GM12801 (cell line): ENCODE results near the gene FAM107A.

ENCODE experiments used
- TF ChIP-seq, protein P1 (sequence below): IDR thresholded peaks from one replicate; pipeline ENCODE4 v1.5.1; 2011; ENCODE audit warnings: control low read depth; ENCODE audit not compliant: insufficient read length; ENCODE audit errors: extremely low read depth

FAM107A gene

DNA sequence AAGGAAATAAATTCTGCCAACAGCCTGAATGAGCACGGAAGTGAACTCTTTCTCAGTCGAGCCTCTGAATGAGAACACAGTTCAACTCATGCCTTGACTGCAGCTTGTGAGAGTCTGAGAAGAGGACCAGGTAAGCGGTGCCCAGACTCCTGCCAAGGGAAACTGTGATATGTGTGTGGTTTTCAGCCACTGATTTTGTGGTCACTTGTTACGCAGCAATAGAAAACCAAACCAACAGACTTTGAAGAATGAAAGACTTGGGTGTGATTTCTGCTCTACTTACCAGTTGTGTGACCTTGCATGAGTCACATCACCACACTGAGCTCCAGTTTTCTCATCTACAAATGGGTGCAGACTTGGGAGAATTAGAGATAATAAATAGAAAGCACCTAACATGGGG is 30.6 kb upstream of the FAM107A start:
- TF ChIP-seq, protein P1, sequence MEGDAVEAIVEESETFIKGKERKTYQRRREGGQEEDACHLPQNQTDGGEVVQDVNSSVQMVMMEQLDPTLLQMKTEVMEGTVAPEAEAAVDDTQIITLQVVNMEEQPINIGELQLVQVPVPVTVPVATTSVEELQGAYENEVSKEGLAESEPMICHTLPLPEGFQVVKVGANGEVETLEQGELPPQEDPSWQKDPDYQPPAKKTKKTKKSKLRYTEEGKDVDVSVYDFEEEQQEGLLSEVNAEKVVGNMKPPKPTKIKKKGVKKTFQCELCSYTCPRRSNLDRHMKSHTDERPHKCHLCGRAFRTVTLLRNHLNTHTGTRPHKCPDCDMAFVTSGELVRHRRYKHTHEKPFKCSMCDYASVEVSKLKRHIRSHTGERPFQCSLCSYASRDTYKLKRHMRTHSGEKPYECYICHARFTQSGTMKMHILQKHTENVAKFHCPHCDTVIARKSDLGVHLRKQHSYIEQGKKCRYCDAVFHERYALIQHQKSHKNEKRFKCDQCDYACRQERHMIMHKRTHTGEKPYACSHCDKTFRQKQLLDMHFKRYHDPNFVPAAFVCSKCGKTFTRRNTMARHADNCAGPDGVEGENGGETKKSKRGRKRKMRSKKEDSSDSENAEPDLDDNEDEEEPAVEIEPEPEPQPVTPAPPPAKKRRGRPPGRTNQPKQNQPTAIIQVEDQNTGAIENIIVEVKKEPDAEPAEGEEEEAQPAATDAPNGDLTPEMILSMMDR, result no peak

DNA sequence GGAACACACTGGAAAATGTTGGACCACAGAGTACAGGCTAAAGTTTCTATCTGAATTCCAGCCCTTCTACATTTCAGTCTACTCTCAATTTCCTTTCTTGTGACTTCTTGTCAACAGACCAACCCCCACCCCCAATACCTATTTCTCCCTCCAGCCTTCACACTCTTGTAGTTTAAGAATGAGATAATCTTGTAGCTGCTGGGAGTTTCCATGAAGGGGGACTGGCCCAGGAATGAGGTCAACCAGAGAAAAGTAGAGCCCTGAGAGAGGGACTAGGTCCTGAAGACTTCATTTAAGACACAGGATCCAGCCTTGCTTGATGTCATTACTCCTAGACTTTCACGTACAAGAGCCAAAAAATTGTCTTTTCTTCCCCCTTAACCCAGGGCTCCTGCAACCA is 29.5 kb upstream of the FAM107A start:
- TF ChIP-seq, protein P1, result no peak

DNA sequence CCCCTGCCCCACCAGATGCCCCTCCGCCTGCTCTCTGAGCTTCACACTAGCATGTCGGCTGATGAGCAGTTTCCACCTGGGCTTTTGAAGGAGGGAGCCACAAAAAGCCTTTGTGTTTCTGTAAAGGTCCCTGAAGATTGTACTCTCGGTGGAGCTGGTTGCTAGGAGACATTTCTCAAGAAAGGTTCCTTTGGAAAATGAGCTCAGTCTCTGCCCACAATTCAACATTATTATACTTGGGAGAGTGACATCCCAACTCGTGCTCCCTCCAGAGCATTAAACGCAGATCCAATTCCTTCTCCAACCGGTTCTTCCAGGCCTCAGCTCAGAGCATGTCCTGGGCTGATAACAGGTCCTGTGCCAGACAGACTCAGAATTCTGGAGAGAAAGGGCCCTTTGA is 26.8 kb upstream of the FAM107A start:
- TF ChIP-seq, protein P1, result no peak

DNA sequence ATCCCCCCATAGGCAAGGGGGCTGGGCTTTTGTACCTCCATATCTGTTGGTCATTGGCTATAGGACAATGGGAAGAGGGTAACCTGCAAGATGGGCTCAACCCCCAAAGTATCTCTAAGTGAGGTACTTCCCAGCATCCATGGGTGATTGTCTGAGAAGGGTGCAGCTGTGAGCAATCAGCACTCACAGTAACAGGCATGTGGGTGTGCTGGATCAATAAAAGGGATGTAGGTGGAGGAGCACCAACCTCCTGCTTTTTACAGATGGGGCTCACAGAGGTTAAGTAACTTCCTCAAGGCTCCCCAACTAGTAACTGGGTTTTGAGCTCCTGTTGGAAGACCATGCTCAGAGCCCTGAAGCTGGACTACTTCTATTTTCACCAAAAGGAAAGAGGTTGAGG is 26.4 kb upstream of the FAM107A start:
- TF ChIP-seq, protein P1, result no peak

DNA sequence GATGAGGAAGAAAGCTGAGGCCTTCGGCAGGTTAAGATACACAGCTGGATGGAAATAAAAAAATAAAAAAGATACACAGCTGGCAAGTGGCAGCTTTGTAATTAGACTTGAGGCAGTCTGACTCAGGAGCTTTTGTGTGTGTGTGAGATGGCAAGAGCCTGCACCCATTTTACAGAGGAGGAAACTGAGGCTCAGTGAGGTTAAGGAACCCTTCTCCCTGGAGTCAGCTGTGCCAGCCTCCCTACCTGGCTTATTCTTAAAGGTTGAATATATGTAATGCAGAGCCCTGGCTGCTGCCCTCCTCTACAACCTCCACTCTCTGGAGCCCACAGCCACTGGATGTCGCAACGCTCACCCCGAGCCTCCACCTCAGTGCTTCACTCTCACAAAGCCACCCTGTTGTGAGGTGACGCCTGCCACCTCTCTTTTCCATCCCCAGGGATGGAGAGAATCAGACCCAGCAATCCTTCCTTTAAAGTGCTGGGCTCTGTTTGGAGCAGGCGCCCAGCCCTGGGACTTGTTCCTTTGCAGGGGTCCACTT is 20.6 kb upstream of the FAM107A start:
- TF ChIP-seq, protein P1, result no peak

DNA sequence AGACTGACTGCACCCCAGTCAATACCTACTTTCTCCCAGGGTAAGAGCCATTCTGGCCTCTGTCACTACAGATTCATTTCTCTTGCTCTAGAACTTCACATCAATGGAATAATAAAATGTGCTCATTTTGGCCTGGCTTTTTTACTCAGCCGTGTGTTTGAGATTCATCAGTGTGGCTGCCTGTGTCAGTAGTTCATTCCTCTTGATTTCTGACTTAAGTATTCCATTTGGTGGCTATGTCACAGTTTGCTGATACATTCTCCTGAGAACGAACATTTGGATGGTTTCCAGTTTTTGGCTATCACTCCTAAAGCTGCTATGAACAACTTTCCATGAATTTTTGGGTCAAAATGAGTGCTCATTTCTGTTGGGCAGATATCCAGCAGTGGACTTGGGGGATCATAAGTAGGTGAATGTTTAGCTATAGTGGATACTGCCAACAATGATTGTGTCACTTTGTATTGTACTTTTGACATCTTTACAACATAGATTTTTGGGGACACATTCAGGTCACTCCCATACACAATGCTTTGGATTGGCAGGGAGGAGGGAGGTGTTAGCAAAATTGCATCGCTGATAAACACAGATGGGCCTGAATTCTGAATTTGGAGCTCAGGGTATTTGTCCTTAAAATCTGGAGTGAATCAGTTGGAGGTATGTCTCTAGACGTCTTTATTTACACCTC is 19.8 kb upstream of the FAM107A start:
- TF ChIP-seq, protein P1, result no peak

DNA sequence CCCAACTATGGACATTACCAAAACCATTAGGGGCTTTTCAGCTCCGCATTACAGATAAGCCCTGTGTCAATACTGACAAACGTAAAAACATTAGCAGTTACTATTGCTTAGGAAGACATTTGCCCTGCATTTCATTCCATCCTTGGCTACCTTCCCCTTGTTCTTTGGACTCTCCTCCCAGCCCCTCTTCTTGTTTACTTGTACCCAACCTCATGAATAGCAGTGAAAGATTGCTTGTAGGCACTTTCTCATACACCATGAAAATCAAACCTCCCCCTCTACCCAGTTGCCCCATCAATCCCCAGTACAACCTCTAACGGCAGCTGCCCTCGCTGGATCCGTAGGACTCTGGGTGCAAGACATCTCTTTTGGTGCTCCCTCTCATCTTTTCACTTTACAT is 16.9 kb upstream of the FAM107A start:
- TF ChIP-seq, protein P1, result no peak
